Fibroblast of villous mesenchyme (primary cell): ENCODE data around the gene LENEP. TPM values are rescaled to one million over a fixed set of nuclear protein-coding genes. Genes with fewer than 3 reads are reported as not detected.

ENCODE experiments used
- DNase-seq: peaks from one replicate; pipeline ENCODE4 v3.0.0-alpha.2; 2010; ENCODE audit warnings: low read depth
- H3K4me3 ChIP-seq: 2 replicates; pipeline ENCODE4 v1.5.1; 2011; ENCODE audit warnings: low read depth, mild to moderate bottlenecking, low read length
- CTCF ChIP-seq: IDR thresholded peaks from 2 replicates; pipeline ENCODE4 v1.5.1; 2012; ENCODE audit warnings: low read depth, mild to moderate bottlenecking, low read length; ENCODE audit not compliant: insufficient read depth
- total RNA-seq: library from RNA; depleted of rRNA; stranded (reverse); fragments of >200 nt; gene quantifications from 2 replicates; pipeline ENCODE4 v1.2.3, GENCODE V29; 2012

The LENEP gene
- total RNA-seq, 1 donor = 0.43 TPM

- no peak for DNase-seq
- TF ChIP-seq CTCF = no peak
- no peak overlapping the region for H3K4me3 ChIP-seq
These were observed 37.5 kb downstream of the LENEP start for GRCh38 chr1:155030899-155031298.

- H3K4me3 ChIP-seq = no peak overlapping the region
- no peak for DNase-seq
These were observed 39.5 kb downstream of the LENEP start for GRCh38 chr1:155032886-155033285.

GRCh38 chr1:155033524-155033923 is 40.1 kb downstream of the LENEP start, which contains the start of the genes DCST1 and DCST2:
TSS of gene DCST1 (plus strand) at chr1:155033824. CDS start at chr1:155034037, 213 bp downstream.
TSS of gene DCST2 (minus strand) at chr1:155033781. CDS start at chr1:155033701, 80 bp downstream.
- TF ChIP-seq CTCF = no peak
- DNase-seq = no peak
- H3K4me3 ChIP-seq = no peak within 1 kb of the TSS

More at GRCh38 chr1:155032886-155033285, 39.5 kb downstream of the LENEP start:
- TF ChIP-seq CTCF = no peak

- TF ChIP-seq CTCF = no peak
- DNase-seq = no peak
- no peak overlapping the region for H3K4me3 ChIP-seq
These were observed 41.2 kb downstream of the LENEP start for GRCh38 chr1:155034318-155035208.

GRCh38 chr1:155035936-155036335 is 42.5 kb downstream of the LENEP start:
- H3K4me3 ChIP-seq = no peak overlapping the region
- no peak for DNase-seq
- no peak for TF ChIP-seq CTCF

- no peak overlapping the region for H3K4me3 ChIP-seq
- TF ChIP-seq CTCF = no peak
- DNase-seq = no peak
These were observed 43.7 kb downstream of the LENEP start for GRCh38 chr1:155037043-155037442.
